Hematopoietic multipotent progenitor cell treated with erythropoietin and hydrocortisone succinate and interleukin-3 and kit ligand, for 8 days (in vitro differentiated cells): ENCODE results near the gene LIMS2.

Source experiments
- DNase-seq: peaks from one replicate; pipeline ENCODE4 v3.0.0-alpha.2; 2015

Gene LIMS2

DNA sequence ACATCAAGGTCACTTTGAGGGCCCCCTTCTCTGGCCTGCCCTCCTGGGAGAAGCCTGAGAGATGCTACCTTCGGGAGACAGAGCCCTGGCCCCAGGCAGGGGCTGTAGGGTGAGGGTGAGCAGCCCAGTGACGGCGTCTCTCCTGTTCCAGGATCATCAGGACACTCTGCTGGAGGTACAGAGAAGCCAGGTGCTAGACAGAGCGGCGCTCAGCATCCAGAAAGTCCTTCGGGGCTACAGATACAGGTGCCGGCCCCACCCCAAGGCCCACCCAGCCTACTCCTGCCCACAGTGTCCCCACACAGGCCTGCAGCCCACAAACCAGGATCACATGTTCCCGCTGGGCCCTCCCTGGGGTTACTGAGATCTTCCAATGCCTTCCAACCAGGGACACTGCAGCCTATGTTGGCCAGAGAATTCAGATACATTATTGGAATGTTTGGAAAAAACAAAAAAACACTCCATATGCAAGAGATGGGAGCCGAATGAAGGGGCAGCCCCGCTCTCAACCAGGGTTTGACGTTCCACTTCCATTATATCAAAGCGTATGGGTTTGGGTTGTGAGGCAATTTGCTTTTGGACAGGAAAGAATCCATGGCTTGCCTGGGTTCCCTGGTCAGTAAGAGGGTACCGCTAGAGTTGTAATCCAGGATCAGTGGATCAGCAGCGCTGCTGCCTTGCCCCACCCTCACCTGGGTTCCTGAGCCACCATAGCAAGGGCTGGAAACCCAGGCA is 78.9 kb downstream of the LIMS2 start:
- DNase-seq, result no peak

DNA sequence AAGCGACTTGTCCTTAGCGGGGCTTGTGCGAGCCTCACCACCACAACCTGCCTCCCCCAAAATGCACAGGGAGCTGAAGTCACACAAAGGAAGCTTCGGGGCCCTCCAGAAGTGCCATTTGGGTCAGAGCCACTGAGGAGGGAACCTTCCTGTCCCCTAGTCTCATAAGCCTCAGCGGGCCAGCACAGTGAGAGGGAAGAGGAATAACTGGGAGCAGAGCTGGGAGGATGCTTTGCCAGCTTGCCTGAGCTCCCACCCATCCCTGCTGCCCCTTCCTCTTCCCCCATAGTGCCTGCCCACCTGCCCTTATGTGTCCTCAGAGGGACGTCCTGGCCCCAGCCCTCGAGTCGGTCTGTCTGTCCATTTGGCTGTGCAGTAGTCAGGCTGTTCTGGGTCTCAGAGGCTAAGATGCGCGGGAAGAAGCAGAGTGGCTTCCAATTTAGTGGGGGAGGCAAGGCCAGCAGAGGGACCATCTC is 81.2 kb downstream of the LIMS2 start:
- no peak for DNase-seq

DNA sequence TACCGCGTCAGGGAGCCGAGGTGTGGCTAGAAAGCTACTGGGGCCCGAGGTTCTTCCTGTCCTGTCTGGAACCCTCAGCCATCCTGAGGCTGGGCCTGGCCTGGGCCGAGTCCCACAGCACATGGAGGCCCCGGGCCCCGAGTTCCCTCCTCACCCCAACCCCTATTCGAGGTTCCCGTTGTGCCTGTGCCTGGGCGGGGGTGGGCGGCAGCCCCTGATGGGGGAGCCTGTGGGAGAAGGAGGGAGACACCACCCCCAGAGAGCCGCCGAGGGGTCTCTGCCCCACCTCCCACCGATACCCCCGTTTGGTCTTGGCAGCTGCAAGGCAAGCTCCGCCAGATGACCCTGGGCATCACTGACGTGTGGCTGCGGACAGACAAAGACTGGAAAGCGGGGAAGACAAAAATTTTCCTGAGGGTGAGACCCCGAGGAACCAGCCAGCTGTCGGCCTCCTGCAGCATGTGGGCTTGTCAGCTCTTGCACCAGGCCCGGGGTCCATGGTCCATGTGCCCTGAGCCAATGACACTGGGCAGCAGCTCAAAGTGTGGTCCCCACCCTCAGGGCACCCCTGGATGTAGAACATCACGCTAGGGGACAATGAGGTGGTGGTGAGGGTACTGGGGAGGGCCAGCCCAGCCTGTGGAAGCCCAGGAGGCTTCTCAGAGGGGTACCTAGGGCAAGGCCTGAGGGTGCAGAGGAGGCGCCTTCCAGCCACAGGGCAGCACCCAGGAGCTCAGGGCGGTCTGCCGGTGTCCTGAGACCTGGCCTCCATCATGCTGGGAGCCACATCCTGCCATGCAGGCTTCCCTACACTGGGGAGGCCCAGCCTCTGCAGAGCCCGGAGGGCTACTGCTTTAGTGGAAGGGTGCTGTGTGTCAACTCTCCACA is 81.9 kb downstream of the LIMS2 start:
- no peak for DNase-seq

DNA sequence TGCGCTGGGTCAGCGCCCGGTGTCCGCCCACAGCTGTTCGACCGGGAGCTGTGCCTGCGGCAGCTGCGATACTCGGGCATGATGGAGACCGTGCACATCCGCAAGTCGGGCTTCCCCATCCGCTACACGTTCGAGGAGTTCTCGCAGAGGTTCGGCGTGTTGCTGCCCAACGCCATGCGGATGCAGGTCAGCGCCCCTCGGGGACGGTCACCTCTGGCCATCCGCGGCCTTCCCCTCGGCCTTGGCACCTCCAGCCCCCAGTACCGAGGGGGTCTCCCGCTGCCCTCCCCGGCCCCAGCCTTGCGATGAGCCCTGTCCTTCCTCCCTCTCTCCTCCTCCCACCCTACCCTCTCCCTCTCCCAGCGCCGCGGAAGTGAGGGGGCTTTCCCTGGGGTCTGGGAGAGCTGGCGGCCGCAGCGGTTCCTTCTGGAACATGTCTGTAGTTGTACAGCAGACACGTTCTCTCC is 82.5 kb downstream of the LIMS2 start:
- DNase-seq, result no peak

DNA sequence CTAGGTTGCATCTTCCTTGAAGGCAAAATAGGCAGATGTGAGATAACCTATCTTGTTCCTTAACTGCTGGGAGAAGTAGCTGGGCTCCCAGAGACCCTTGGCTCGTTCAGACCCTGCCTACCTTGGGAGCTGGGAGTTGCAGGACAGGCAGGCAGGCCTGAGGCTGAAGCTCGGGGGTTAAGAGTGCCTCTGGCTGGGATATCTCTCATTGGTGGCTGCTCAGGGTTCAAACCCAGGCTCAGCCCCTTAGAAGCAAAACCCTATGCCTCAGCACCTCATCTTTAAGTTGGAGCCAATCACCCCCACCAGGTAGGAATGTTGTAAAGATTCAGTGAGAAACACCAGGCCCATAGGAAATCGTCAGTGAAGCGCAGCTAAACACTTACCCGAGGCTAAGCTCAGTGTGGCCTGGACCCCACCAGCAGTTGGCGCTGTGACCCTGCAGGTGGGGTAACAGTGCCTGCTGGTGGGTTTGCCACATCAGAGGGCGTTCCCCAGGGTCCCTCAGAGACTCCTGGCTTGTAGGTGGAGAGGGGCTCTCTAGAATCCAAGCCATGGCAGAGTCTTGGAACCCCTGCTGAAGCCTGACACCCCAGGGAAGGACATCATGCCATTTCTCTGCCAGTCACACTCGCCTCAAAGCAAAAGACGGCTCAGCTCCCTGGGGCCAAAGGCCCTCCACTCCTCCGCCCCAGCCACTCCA is 84.0 kb downstream of the LIMS2 start:
- peak; percentile 56 for DNase-seq

DNA sequence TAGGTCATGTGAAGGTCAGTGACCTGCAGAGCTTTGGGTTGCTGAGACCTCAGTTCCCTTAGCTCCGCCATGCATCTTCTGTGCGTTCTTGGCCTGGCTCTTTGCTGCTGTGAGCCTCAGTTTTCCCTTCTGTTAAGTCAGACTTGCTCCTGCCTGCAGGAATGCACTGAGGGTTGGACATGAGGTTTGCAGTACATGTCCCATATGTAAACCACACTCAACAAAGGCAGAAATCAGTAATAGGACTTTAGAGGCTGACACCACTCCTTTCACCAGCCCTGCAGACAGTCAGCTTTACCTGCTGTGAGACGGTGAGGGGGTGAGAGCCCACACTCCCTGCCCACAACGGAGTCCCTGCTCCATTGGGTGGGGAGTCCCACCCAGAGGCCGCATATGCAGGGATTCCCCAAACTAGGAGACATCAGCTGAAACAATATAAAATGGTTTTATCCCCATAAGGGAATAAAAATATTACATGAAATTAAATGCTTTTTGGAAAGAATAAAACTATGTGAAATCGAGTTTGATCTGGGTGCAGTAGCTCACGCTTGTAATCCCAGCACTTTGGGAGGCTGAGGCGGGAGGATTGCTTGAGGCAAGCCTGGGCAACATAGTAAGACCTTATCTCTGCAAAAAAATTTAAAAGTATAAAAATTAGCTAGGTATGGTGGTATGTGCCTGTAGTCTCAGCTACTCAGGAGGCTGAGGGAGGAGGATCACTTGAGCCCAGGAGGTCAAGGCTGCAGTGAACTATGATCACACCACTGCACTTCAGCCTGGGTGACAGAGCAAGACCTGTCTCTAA is 84.7 kb downstream of the LIMS2 start:
- DNase-seq, result no peak

DNA sequence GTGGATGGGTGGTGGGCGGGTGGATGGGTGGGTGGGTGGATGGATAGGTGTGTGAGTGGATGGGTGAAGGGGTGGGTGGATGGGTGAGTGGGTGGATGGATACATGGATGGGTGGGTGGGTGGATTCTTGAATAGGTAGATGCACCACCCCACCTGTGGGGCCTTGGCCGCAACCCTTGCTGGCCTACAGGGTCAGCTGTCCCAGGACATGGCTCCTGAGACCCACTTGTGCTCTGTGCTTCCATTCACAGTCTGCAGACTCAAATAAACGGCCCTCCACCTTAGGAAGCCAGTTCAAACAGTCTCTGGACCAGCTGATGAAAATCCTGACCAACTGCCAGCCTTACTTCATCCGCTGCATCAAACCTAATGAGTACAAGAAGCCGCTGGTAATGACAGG is 85.5 kb downstream of the LIMS2 start:
- DNase-seq, result no peak

DNA sequence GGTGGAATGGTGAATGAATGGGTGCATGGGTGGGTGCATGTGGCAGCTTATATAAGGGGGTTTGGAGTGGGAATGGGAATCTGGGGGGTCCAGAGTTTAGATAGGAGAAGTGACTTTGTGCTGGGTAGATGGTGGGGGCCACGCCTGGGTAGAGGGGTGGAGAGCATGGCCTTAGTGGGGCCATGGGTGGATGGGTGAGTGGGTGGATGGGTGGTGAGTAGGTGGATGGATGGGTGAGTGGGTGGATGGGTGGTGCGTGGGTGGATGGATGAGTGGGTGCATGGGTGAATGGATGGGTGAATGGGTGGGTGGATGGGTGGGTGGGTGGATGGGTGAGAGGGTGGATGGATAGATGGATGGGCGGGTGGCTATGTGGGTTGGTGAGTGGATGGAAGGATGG is 86.0 kb downstream of the LIMS2 start:
- DNase-seq, result no peak
